HepG2 (cell line): ENCODE measurements around the gene CRTAC1. TPM values are rescaled to one million over a fixed set of nuclear protein-coding genes. Genes with fewer than 3 reads are reported as not detected.

Experiments
- ATAC-seq: fragments of 200-7000 bp; cut with Tn5 transposase; 3 replicates; pipeline ENCODE4 v1.9.1; 2020; ENCODE audit warnings: mild to moderate bottlenecking, moderate library complexity
- BruUV-seq: library from RNA; stranded (reverse); fragments of 400-500 nt; replicated peaks from 2 replicates; lab custom pipeline; 2021; lab: Mats Ljungman, UMichigan
- CTCF ChIA-PET: fragments of 300-600 bp; formaldehyde crosslinking; extraction: SDS; loops from one replicate; lab custom pipeline; 2021; ENCODE audit warnings: low total read pairs, inconsistent platforms, low intra/inter-chr PET ratio; lab: Yijun Ruan, JAX
- POLR2A ChIA-PET: fragments of 350-600 bp; sonication (Branson Sonifier 250); formaldehyde crosslinking; loops from one replicate; lab custom pipeline; 2020; ENCODE audit warnings: antibody characterized with exemption, inconsistent platforms; lab: Yijun Ruan, JAX
- DNase-seq: peaks from one replicate; pipeline ENCODE4 v3.0.0-alpha.2; 2015; ENCODE audit warnings: low spot score
- FAIRE-seq: peaks from 3 replicates; lab custom pipeline; 2011; peaks lifted over from hg19 to GRCh38; lab: Jason Lieb, UNC
- H2AFZ ChIP-seq: one replicate; pipeline ENCODE4 v1.6.1; 2011; ENCODE audit warnings: low read length, inconsistent platforms
- H3K27ac ChIP-seq: fragments of 300-600 bp; 3 replicates; pipeline ENCODE4 v1.8.0; 2011; ENCODE audit warnings: mixed run types, mild to moderate bottlenecking, mixed read lengths, low read length, inconsistent platforms; ENCODE audit not compliant: insufficient read depth; ENCODE audit errors: extremely low read length
- H3K27me3 ChIP-seq, 2 experiments: fragments of 200-600 bp in 1 of 2; 2 replicates in 1 of 2; 3 replicates in 1 of 2; pipeline versions ENCODE4 v1.6.0 to v1.8.0; 2011; ENCODE audit warnings: low read length in 2 of 2, mild to moderate bottlenecking in 2 of 2, moderate library complexity in 2 of 2, inconsistent platforms in 1 of 2; ENCODE audit not compliant: insufficient read depth in 2 of 2, control insufficient read depth in 1 of 2
- H3K36me3 ChIP-seq, 2 experiments: fragments of 200-600 bp in 1 of 2; replicated peaks in 1 of 2; 2 replicates in 1 of 2; 3 replicates in 1 of 2; pipeline versions ENCODE4 v1.5.1 to v1.8.0; 2011; ENCODE audit warnings: low read length in 2 of 2, inconsistent platforms in 1 of 2; ENCODE audit not compliant: insufficient read depth in 2 of 2, control insufficient read depth in 1 of 2
- H3K4me1 ChIP-seq: 2 replicates; pipeline ENCODE4 v1.5.1; 2012; ENCODE audit warnings: low read length, inconsistent platforms; ENCODE audit not compliant: insufficient read depth
- H3K4me2 ChIP-seq: 2 replicates; pipeline ENCODE4 v1.6.0; 2011; ENCODE audit warnings: low read depth, low read length, inconsistent platforms
- H3K4me3 ChIP-seq, 3 experiments: fragments of 200-600 bp in 1 of 3; sonication (generic), shearing (Covaris generic) in 1 of 3; replicated peaks in 1 of 3; 2 replicates each; pipeline ENCODE4 v1.5.1; 2011 to 2016; ENCODE audit warnings: low read length in 3 of 3, inconsistent platforms in 2 of 3, low read depth in 2 of 3, mild to moderate bottlenecking in 2 of 3, control low read depth in 1 of 3, mixed read lengths in 1 of 3; ENCODE audit not compliant: insufficient read depth in 1 of 3
- H3K79me2 ChIP-seq: one replicate; pipeline ENCODE4 v1.6.1; 2011; ENCODE audit warnings: low read length, inconsistent platforms; ENCODE audit not compliant: insufficient read depth
- H3K9ac ChIP-seq: 2 replicates; pipeline ENCODE4 v1.6.0; 2011; ENCODE audit warnings: mild to moderate bottlenecking, low read depth, low read length, inconsistent platforms; ENCODE audit not compliant: insufficient read depth
- H3K9me3 ChIP-seq: 2 replicates; pipeline ENCODE4 v1.5.1; 2012; ENCODE audit warnings: mild to moderate bottlenecking, low read length
- H4K20me1 ChIP-seq: 2 replicates; pipeline ENCODE4 v1.6.0; 2011; ENCODE audit warnings: inconsistent platforms, mild to moderate bottlenecking, low read length, moderate library complexity; ENCODE audit not compliant: insufficient read depth
- ARHGAP35 ChIP-seq: sonication (generic); formaldehyde crosslinking; IDR thresholded peaks from 2 replicates; pipeline ENCODE4 v1.9.0; 2022; ENCODE audit warnings: mild to moderate bottlenecking, inconsistent platforms, moderate library complexity, missing genetic modification reagents, borderline replicate concordance
- ATM ChIP-seq: fragments of 450-650 bp; IDR thresholded peaks from 2 replicates; pipeline ENCODE4 v1.7.1; 2017; ENCODE audit warnings: mild to moderate bottlenecking, borderline replicate concordance
- EZH2 ChIP-seq: conservative IDR thresholded peaks from 2 replicates; pipeline ENCODE4 v1.6.1; 2012; ENCODE audit warnings: mild to moderate bottlenecking, low read depth, low read length, moderate library complexity
- FOSL2 ChIP-seq: sonication (generic); formaldehyde crosslinking; IDR thresholded peaks from 2 replicates; pipeline ENCODE4 v1.4.0; 2020; ENCODE audit warnings: missing genetic modification reagents
- HNF1B ChIP-seq: sonication (generic); formaldehyde crosslinking; IDR thresholded peaks from 2 replicates; pipeline ENCODE4 v1.5.1; 2020; ENCODE audit warnings: mild to moderate bottlenecking, moderate library complexity, missing genetic modification reagents
- KLF11 ChIP-seq: IDR thresholded peaks from 2 replicates; pipeline ENCODE4 v1.6.1; 2016; ENCODE audit warnings: missing compliant biosample characterization
- MIER2 ChIP-seq: IDR thresholded peaks from 2 replicates; pipeline ENCODE4 v1.6.1; 2016; ENCODE audit warnings: missing biosample characterization, missing genetic modification reagents
- MZF1 ChIP-seq: sonication (generic); formaldehyde crosslinking; IDR thresholded peaks from 2 replicates; pipeline ENCODE4 v1.8.1; 2023; ENCODE audit warnings: mild to moderate bottlenecking, missing genetic modification reagents, borderline replicate concordance
- NCOR1 ChIP-seq: fragments of 200-600 bp; sonication (generic); IDR thresholded peaks from 2 replicates; pipeline ENCODE4 v1.7.0; 2017; ENCODE audit warnings: antibody characterized with exemption, low read length, borderline replicate concordance
- REPIN1 ChIP-seq: sonication (generic); formaldehyde crosslinking; IDR thresholded peaks from 2 replicates; pipeline ENCODE4 v1.8.0; 2022; ENCODE audit warnings: missing genetic modification reagents, low read depth, mild to moderate bottlenecking, borderline replicate concordance
- U2AF2 ChIP-seq: fragments of 200-400 bp; formaldehyde crosslinking; IDR thresholded peaks from 2 replicates; pipeline ENCODE4 v1.6.1; 2017; ENCODE audit warnings: low read depth, mild to moderate bottlenecking, low read length
- ZNF614 ChIP-seq: IDR thresholded peaks from 2 replicates; pipeline ENCODE4 v1.6.1; 2018; ENCODE audit warnings: missing biosample characterization, missing genetic modification reagents, inconsistent platforms, borderline replicate concordance
- WGBS: methylation state at CpG from one replicate; pipeline ENCODE4 v1.1.6; 2017; ENCODE audit warnings: low lambda C conversion rate; 5-methylcytosine and 5-hydroxymethylcytosine counted together
- in situ Hi-C: cut with HindIII; loops from 2 replicates; pipeline ENCODE4 v1.10.0; 2017; ENCODE audit warnings: low pct_unique_long_range_greater_than_20kb; ENCODE audit not compliant: extremely low pct_ligation_motif_present
- intact Hi-C: fragments of 100-400 bp; cut with micrococcal nuclease; formaldehyde crosslinking; loops from one replicate; pipeline ENCODE4 v1.10.0; 2022; ENCODE audit not compliant: unreplicated experiment
- polyA plus RNA-seq, 8 experiments: library from polyadenylated mRNA; depleted of rRNA in 3 of 8; stranded (reverse) in 7 of 8; unstranded in 1 of 8; fragments of >200 nt; fragmentation: Illumina TruSeq in 4 of 8; extraction: Trizol in 4 of 8; gene quantifications; 2 replicates each; pipeline versions ENCODE4 v1.2.1 to v1.2.3, GENCODE V29; 2011 to 2016; ENCODE audit warnings: low read depth in 4 of 8, missing spikeins in 1 of 8, mixed read lengths in 1 of 8; ENCODE audit not compliant: insufficient read depth in 1 of 8
- total RNA-seq, 5 experiments: library from RNA; depleted of rRNA; stranded (reverse); fragments of >200 nt; fragmentation: Illumina TruSeq; extraction: Trizol; gene quantifications; 2 replicates each; pipeline ENCODE4 v1.2.3, GENCODE V29; 2016; ENCODE audit warnings: low read depth in 1 of 5

The CRTAC1 gene
- total and polyA plus RNA-seq, 2 of the 13 experiments (the other 11 are each of a cell fraction or from before 2014, with no cell fraction given) = not detected

- in situ Hi-C loops = loop anchor here (5.0 kb wide), 2 partner anchors 73 to 108 kb away; no protein-coding TSS in a partner anchor
- no peak overlapping the region for H3K9ac ChIP-seq
Measured at GRCh38 chr10:97865488-97865887, 164.9 kb downstream of the CRTAC1 start.

More at GRCh38 chr10:97865488-97865887, 164.9 kb downstream of the CRTAC1 start:
- no peak for TF ChIP-seq MZF1 (CRISPR knock-in tag)
- no peak for TF ChIP-seq ARHGAP35
- no peak for TF ChIP-seq FOSL2 (CRISPR knock-in tag)
- TF ChIP-seq ATM = no peak
- TF ChIP-seq ZNF614 (CRISPR knock-in tag) = no peak
- no peak for TF ChIP-seq NCOR1
- TF ChIP-seq KLF11 (CRISPR knock-in tag) = no peak
- no peak for TF ChIP-seq REPIN1
- TF ChIP-seq HNF1B (CRISPR knock-in tag) = no peak
- TF ChIP-seq MIER2 (CRISPR knock-in tag) = no peak
- TF ChIP-seq EZH2 = no peak
- TF ChIP-seq U2AF2 = no peak
- Histone ChIP-seq H3K4me2 (no peak overlapping the region), H2AFZ (no peak overlapping the region), H3K36me3 (no peaks in the 10 kb centered on the region), H4K20me1 (0 out of 2 replicates have a peak, but pooled peaks cover 4% of the 10 kb centered on the region), H3K27ac (no peak overlapping the region), H3K79me2 (no peaks in the 10 kb centered on the region), H3K27me3 (peaks cover 15 to 82% of the 10 kb centered on the region in 2 experiments), H3K4me3 (no peak overlapping the region), H3K9me3 (no peaks in the 10 kb centered on the region), H3K4me1 (peaks cover 24% of the 10 kb centered on the region)
- BruUV-seq = no TSS peak
- ATAC-seq = no peak
- POLR2A ChIA-PET = no interaction called here
- WGBS = 51% methylated on average over 6 of the region's 18 CpGs
- intact Hi-C loops = no loop called here
- no peak for FAIRE-seq
- no peak for DNase-seq
- CTCF ChIA-PET = no interaction called here
